ENCODE results near the gene GRIK5. TPM values are rescaled to one million over a fixed set of nuclear protein-coding genes. Genes with fewer than 3 reads are reported as not detected.
"Not testable (repeated sequence)": the region's sequence is repeated elsewhere in the genome, so short reads cannot be mapped to it uniquely, and the experiment has no call there.

GRIK5 gene
- total RNA-seq, 2 experiments from 2014 or later: 0.59 TPM

DNA sequence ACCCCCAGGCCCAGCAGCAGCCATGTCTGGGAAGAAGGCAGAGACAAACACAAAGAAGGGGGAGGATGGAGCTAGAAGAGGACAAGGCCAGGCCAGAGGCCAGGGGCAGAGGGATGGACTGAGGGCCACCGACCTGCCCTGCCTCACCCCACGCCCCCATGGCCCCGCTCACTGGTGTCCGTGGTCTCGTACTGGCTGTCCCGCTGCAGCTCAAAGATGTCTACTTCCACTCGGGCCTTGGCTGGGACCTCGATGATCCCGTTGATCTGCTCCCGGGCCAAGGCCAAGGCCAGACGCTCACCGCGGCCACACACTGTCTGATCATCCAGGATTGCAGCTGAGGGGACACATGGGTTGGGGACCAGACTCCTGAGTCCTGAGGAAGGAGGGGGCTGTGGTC is 5.0 kb downstream of the GRIK5 start:
- ChIA-PET POLR2A (no interaction called here), CTCF (interaction anchor here (2.1 kb wide), 1 partner anchor 30 kb away, joined by 5 read pairs; no protein-coding TSS in a partner anchor)

GRCh38 chr19:42064432-42064831 is 5.6 kb downstream of the GRIK5 start:
- POLR2A ChIA-PET: no interaction called here
- CTCF ChIA-PET: interaction anchor here (2.1 kb wide), 1 partner anchor 30 kb away, joined by 5 read pairs; no protein-coding TSS in a partner anchor

DNA sequence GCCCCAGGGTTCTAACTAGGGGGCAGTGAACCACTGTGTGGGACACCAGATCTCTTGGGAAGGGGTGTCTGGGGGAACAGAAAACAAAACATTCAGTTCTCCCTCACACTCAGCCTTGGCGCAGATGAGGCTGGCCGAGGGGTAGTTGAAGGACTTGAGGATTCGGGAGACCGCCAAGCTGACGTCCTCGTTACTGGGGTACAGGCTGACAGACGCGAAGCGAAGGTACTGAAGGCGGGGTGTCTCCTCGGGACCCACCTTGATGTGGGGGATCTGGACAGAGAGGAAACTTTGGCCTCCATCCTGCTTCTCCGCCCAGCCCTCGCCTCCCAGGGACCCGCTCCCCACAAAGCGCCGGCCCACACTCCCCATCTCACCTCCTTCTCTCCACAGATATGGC is 7.6 kb downstream of the GRIK5 start:
- CTCF ChIA-PET: no interaction called here
- POLR2A ChIA-PET: no interaction called here

DNA sequence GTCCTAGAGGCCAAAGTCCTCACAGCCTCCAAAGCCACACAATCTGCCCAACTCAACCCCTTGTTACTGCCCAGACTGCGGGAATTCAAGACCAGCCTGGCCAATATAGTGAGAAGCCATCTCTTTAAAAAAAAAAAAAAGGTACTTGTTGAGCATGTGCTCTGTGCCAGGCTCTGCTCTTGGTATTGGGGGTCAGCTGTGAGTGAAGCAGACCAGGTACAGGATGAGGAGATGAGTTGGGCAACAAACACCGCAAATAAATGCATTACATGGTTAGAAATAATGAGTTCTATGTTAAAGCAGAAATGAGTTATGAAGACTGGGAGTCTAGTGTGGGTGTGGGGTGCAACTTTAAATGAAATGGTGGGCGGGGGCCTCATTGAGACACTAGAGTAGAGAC is 9.9 kb downstream of the GRIK5 start:
- POLR2A ChIA-PET: no interaction called here
- CTCF ChIA-PET: no interaction called here

GRCh38 chr19:42059196-42059595 is 10.8 kb downstream of the GRIK5 start:
- POLR2A ChIA-PET: no interaction called here
- CTCF ChIA-PET: interaction anchor here (0.8 kb wide), 1 partner anchor 34 kb away, joined by 3 read pairs; no protein-coding TSS in a partner anchor

DNA sequence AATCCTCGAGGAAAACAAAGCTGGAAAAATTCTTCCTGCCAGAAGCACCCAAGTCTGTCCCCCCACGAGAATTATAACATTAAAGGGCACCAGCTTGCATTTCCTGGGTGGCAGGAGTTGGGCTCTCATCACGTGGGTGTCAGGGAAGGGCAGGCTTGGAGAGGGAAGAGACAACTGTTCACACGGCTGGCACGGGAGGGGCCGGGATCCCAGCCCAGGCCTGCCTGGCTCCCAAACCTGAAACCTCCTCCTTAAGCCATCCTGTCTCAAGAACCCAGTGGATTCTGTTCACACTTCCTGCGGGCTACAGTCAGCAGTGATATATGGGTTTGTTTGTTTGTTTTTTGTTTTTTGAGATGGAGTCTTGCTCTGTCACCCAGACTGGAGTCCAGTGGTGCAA is 12.2 kb downstream of the GRIK5 start:
- ChIA-PET CTCF (no interaction called here), POLR2A (no interaction called here)

GRCh38 chr19:42054205-42054604 is 15.8 kb downstream of the GRIK5 start:
- CTCF ChIA-PET: no interaction called here
- POLR2A ChIA-PET: no interaction called here

DNA sequence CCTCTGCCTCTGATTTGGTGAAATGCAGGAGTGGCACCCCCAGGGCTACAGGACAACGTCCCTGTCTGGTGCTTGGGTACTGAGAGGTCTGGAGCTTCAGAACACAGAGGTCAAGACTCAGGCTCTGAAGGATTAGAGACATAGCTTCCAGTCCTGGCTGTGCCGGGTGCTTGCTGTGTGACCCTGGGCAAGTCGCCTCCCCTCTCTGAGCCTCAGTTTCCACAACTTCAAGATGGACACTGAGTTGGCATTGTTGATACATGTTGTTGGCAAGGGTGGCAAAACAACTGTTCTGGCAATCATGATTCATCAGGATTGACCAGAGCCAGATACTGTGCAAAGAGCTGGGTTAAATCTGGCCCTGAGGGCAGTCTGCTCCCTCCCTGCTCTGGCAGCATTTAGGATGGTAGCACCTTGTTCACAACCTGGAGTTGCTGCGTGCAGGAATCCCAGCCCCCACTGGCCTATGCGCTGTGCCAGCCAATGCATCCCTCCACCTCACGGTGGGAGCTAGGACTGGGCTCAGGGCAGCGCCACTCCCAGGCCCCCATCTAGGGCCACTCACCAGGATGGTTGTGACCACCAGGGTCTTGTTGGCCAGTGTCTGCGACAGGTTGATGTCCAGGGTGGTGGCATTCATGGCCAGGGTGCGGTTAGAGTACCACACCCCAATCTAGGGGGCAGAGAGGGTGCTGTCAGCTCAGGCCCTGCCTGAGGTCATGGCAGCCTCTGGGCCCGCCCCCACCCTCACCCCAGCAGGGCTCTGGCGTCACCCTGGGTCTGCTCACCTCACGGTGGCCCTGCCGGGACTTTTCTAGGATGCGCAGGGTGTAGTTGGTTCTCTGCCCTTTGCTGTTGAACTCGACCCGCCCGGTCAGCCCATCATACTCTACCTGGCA is 16.7 kb downstream of the GRIK5 start:
- ChIA-PET POLR2A (no interaction called here), CTCF (no interaction called here)

DNA sequence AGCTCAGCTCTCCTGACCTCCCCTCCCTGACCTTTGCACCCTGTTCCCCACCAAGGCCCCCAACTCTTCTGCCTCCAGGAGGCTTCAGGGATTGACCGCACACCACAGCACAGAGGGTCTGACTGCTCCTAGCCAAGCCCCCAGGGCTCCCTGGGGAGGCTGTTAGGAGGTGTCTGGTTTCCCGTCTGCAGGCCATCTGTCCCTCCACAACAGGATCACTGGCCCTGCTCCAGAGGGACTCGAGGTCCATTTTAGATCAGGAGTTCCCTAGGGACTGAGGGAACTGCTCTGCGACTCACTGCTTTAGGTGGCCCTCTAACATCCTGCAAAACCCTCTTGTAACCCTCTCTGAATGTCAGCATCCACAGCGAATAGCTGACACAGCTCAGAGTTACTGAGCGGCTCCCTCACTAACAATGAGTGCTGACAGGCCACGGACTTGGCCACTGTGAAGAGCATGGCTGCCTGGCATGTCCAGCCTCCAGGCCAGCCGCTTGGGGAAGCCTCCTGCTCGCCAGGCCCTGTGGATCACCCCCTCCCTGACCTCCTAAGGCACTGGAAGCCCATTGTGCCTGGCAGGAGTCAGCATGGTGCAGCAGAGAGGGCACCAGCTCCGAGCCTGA is 17.7 kb downstream of the GRIK5 start:
- POLR2A ChIA-PET: no interaction called here

DNA sequence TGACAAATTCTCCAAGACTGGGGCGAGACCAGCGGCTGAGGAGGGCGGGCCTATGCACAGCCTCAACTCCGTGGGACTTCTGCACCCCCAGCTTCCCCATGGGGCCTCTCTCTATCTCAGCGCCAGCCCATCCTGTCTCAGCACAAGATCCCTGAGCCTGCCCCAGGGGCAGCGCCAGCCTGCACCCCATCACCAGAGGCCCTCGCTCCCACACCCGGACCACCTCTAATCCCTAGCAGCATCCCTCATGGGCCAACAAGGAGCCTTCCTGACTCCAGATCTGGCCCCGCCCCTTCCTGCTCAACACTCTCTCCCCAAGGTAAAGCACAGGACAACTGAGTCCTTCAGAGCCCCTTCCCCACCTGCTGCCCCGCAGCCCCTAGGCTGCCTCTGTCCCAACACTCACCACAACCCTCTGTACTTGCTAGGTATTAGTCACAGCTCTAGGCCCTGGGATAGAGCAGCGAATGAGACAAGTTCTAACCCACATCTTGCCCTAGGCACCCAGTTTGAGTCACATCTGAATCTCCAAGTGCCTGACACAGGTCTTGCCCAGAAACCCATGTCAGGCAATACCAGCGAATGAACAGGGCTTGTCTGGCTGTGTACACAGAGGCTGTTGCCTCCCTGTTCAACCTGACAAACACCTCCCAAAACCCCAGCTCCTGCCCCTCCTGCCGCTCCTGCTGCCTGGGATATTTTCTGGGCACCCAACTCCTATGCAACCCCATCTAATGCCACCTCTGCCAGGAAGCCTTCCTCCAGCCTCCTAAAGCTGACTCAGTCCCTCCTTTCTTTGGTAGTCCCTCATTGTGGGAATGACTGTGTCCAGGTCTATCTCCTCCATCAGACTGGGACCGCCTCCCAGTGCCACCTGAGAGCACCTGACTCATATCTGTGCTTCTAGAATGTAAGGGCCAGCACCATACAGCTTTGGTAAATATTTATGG is 18.6 kb downstream of the GRIK5 start:
- POLR2A ChIA-PET: no interaction called here
- CTCF ChIA-PET: interaction anchor here (1.1 to 1.8 kb wide), 2 partner anchors 17 to 181 kb away, joined by 3 to 6 read pairs; no protein-coding TSS in a partner anchor

More for the DNA sequence above, 17.7 kb downstream of the GRIK5 start:
- CTCF ChIA-PET: no interaction called here

DNA sequence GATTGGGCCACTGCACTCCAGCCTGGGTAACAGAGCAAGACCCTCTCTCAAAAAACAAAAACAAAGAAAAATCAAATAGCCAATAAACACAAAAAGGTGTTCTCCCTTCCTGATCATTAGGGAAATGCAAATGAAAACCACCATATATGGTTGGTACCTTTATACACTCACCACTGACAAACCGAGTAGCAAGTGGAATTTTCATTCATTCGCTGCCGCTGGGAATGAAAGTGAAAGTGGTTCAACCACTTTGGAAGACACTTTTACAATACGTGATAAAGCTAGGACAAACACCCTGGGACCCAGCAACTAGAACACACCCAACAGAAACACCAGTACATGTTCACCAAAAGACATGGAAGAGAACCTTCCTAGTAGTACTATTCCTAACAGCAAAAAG is 21.0 kb downstream of the GRIK5 start:
- POLR2A ChIA-PET: no interaction called here
- CTCF ChIA-PET: interaction anchor here (0.6 to 1.2 kb wide), 2 partner anchors 15 to 318 kb away, joined by 3 read pairs; no protein-coding TSS in a partner anchor

DNA sequence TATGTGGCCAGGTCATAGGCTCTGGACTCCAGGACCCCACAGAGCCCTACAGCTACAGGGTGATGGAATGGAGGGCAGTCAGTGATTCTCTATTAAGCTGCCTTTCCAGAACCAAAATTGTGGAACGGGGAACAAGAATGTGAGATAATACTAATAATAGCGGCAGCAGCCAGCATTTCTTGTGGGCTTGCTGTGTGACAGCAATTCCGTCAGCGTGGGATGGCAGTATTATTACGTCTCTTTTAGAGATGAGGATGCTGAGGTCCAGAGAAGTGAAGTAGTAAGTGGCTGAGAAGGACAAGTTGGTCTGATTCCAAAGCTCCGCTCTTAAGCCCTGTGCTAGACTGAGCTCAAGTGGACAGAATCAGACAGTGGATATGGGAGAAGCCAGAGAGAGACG is 24.4 kb downstream of the GRIK5 start:
- CTCF ChIA-PET: interaction anchor here (1.7 kb wide), 1 partner anchor 10 kb away, joined by 5 read pairs; no protein-coding TSS in a partner anchor
- POLR2A ChIA-PET: no interaction called here

GRCh38 chr19:42042455-42043170 is 27.4 kb downstream of the GRIK5 start:
- ChIA-PET CTCF (no interaction called here), POLR2A (interaction anchor here (0.6 kb wide), 1 partner anchor 83 kb away, joined by 4 read pairs; no protein-coding TSS in a partner anchor)

DNA sequence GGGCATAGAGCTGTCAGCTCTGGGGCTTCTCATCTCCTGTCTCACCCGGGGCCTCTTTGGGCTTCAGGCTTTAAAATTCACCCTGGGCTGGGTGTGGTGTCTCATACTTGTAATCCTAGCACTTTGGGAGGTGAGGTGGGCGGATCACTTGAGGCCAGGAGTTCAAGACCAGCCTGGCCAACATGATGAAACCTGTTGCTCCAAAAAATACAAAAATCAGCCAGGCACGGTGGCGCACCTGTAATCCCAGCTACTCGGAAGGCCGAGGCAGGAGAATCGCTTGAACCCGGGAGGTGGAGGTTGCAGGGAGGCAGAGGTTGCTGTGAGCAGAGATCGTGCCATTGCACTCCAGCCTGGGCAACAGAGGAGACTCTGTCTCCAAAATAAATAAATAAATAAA is 29.5 kb downstream of the GRIK5 start:
- POLR2A ChIA-PET, CTCF ChIA-PET: not testable (repeated sequence)

GRCh38 chr19:42040031-42040430 is 30.0 kb downstream of the GRIK5 start:
- ChIA-PET POLR2A (interaction anchor here (0.6 kb wide), 1 partner anchor 1073 kb away, joined by 4 read pairs; no protein-coding TSS in a partner anchor), CTCF (no interaction called here)

- POLR2A ChIA-PET: no interaction called here
- CTCF ChIA-PET: no interaction called here
Measured at GRCh38 chr19:42038666-42039065, 31.3 kb downstream of the GRIK5 start.

DNA sequence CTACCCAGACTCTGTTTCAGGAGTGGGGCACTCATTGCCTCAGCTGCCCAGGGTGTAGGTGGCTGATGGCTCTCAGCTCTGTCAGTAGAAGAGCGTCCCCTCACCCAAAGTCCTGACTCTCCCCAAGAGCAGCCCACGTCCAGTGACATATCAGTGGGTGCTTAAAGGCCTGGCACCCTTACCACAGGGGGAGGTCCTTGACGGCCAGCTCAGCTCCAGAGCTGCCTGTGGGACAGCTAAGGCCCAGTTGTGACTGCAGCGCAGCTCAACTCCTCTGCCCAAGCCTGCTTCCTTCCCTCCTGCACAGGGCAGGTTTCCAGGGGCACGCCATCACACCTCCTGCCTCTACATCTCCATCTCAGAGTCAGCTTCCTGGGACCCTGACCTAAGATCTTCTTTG is 32.4 kb downstream of the GRIK5 start:
- ChIA-PET CTCF (interaction anchor here (1.1 kb wide), 1 partner anchor 78 kb away, joined by 3 read pairs; the partner anchor contains the start of gene RABAC1), POLR2A (no interaction called here)

- CTCF ChIA-PET: interaction anchor here (0.6 to 1.4 kb wide), 15 partner anchors 11 to 567 kb away, joined by 3 to 6 read pairs (median 3); partner anchors contain the start of gene RPS19
Measured at GRCh38 chr19:42034640-42035391, 35.2 kb downstream of the GRIK5 start.

More at GRCh38 chr19:42034640-42035391, 35.2 kb downstream of the GRIK5 start:
- POLR2A ChIA-PET: not testable (repeated sequence)
